NCI-H2227 treated with DMSO at 0.1 percent for 48 hours (cell line): ENCODE measurements around the gene BACE2.
A peak's percentile ranks its signal among the peaks of the same experiment; 100 is the strongest.
"Not testable (repeated sequence)": the region's sequence is repeated elsewhere in the genome, so short reads cannot be mapped to it uniquely, and the experiment has no call there.

Experiments
- DNase-seq: peaks from one replicate; lab custom pipeline; 2025; lab: John Stamatoyannopoulos, UW

The BACE2 gene

DNA sequence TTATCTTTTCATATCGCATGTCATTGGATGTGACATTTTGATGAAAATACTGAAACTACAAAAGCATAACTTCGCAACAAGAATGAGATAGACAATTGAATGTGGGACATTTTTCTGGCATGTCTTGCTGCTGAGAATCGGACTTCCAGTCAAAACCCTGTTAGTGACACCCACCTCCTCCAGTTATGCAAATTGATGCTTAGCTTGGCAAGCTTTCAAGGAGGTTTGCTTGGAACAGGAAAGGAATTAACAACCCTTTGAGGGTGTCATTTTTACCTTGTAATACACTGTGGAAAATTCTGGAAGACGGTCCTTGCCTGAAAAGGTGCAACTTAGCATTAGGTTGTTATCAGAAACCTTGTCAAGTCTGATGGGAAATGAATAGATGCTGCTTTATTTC lies 109.9 kb downstream of the BACE2 start:
- no peak for DNase-seq

DNA sequence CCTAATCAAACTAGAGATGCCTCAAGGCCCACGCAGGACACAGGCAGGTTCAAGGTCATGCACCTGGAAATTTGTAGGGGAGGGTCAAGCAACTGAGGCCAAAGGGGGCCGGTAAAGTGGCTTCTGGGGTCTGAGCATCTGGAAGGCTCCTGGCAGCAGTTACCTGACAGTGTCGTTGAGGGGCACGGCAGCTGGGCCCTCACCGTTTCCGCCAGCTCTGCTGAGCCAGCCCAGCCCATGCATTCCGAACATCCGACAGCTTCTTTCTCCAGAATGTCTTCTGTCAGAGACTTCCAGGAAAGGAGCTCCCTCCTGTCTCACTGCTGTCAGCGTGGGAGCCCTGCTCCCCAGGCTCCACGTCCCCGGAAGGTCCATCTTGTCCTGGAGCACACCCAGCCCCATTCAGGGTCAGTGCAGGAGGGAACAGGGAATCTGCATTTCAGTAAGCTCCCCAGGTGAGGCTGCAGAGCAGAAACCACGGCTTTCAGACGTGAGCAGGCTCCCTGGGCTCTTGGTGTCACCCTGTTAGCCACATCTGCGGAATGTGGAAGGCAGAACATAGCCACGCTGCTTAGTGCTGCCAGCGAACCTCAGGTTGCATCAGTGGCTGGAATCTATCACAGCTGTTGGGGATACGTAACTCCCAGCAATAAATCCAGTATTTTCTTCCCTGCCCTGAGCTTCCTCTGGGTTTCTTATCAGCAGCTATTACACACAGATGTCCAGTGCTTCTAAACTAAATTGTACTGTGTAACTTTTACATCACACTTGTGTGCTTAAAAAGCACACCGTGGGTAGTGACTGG lies 112.4 kb downstream of the BACE2 start:
- DNase-seq: no peak

DNA sequence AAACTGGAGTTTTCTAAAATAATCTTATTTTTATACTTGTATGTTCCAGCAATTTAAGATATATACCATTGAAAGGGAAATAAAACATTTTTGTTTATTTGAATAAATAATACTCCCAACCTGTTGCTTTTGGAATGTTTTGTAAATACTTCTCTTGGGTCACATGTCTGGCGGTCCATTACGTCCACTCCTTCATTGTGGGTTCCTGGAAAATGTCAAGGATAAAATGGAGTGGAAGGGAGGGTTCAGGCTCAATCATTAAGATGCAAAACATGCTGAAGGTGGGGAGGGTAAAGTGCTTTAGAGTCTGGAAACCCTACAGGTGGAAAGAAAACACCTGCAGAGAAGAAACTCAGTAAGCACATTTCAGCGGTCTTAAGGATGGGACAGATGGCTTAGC lies 114.5 kb downstream of the BACE2 start:
- no peak for DNase-seq

DNA sequence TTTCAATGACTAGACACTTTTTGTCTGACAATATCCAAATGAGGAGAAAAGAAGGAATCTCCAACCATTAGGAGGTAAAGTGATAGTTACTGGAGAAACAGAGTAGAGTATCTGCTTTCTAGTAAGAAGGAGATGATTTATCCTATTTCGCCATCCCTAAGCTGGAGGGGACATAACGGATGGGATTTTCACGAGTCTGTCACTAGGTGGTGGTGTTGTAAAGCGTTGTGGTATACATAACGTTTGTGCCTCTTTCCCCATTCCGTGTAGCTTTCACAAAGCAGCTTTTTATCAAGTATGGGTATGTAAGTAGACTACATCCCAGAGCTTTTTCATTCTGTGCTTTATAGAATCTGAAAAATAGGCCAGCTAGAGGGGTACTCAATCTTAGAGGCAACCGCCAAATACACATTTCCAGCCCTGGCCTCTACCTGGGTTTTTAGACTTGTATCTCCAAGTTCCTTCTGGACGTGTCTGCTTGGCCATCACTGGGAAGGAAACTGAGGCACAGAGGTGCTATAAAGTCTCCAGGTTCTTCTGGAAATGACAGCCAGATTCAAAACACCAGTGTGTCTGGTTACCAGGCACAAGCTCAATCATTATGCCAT lies 115.4 kb downstream of the BACE2 start:
- DNase-seq: peak; percentile 66

DNA sequence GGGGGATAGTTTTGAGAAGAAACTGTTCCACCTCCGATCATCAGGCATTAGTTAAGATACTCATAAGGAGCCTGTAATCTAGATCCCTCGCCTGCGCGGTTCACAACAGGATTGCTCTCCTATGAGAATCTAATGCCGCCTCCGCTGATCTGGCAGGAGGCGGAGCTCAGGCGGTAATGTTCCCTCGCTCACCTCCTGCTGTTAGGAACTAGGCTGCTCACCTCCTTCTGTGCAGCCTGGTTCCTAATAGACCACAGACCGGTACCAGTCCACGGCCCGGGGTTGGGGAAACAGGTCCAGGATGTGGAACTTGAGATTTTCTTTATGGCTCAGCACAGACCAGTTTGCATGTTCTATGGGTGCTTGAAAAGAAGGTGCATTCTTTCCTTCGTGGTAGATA lies 121.5 kb downstream of the BACE2 start:
- DNase-seq: peak; percentile 12

DNA sequence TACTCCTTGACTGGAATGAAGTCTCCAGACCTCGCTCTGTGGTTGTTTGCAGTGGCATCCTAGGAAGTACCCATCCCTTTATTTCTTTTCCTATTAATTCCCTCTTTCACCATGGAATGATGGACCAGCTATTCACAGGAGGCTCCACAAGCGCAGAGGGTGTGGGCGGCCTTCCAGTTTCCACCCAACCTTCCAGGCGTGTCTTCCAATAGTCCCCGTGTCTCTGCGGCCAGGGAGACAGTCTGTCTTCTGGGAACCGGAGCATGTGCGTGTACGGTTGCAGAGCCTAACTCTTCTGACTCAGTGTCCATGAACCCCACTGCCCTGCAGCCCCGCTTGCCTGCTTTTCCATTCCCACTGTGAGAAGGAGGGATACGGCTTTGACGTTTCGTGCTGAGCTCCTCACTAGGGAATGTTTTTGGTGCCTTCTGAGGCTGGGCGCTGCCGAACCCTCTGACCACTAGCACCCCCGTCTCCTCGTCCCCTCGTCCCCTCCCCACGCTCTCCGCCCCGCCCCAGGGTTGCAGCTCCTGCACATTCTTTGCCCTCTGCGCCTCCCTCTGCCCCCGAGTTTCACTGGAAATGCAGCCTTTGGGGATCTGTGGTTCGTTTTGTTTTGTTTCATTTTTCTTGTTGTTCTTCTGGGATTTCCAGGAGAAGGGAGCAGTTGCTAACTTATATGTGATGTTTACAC lies 122.3 kb downstream of the BACE2 start:
- DNase-seq: no peak

DNA sequence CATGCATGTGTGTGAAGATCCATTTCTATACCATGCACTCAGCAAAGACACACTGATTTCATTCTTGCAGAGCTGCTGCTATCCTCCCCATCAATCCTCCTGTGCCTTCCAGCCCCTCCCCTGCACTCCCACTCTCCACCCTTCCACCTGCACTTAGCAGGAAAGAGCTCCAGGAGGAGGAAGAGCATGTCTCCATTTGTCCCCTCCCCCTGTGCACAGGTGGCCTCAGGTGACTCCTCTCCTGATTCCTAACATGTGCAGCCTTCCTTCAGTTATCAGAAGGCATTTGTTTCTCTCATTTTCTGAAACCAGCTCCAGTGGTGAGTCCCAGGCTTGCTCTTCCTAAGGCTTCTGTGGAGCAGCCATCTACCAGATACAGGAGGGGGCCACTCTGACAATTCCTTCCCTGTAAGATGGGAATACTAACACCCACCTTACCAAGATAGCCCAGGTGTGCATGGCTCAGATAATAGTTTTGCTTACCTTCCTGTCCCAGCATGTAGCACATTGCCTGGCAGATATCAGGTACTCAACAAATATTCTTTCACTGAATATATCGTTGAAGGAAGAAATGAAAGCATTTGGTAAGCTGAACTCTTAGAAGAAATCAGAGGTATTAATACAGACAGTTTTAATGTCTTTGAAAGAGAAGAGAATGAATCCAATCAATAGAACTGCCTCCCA lies 126.7 kb downstream of the BACE2 start:
- no peak for DNase-seq

DNA sequence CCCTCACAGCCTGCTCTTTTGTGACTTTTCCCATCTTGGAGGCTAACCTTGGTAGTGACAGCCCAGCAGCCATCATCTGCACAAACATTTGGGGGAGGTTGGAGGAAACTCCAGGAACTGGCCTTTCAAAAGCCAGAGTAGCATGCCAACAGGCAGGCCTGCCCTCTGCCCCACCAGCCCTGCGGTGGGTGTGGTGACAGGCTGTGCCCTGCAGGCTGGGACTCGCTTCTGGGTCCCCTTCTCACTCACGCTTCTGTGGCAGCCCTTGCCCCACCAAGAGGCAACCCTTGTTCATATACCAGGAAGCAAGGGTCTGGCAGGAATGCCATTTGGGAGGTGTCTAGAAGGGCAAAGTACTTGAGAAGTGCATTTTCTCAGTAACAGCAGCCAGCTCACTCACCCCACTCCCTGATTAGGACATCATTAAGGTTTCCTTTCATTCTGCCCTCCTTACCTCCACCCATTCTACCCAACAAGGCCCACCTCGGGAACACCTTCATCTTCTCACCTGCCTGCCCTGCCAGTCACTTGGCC lies 127.8 kb downstream of the BACE2 start:
- DNase-seq: no peak

DNA sequence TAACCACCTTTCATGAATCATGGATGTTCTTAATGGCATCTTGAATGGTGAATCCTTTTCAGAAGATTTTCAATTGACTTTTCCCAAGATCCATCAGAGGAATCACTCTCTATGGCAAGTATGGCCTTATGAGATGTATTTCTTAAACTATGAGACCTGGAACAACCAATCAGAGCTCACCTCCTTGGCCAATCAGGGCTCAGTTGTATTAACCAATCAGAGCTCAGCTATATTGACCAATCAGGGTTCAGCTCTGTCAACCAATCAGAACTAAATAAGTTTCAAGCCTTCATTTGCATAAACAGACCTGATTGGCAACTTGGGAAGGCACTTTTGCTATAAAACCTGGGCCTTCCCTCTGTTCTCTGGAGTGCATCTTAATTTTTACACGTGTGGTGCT lies 135.0 kb downstream of the BACE2 start:
- no peak for DNase-seq

DNA sequence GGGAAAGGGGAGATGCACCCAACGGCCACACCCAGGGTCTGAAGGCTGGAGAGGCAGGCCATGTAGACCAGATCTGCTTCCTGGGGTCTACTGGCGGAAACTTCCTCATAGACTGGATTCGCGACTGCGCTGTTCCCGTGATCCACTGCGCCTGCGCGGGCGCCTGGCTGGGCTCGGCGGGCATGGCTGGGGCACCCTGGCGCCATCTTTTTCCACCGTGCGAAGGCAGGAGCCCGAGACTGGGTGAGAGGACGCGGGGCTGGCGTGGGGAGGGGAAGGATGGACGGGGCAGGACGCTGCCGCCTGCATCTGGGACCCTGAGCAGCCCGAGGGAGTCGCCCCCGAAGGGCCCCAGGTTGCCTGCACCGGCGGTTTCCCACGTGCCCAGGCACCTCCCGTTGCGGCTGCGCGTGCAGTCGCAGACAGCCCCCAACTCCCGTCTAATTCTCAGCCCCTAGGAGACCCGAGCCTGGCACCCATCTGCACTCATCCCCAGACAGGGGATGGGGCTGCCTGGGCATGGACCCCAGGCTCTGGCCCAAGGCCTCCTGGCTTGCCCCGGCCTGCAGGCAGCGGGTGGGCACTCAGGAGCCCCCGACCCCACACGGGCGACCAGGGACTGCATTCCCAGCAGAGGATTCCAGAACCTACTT lies 136.2 kb downstream of the BACE2 start:
- DNase-seq: no peak

DNA sequence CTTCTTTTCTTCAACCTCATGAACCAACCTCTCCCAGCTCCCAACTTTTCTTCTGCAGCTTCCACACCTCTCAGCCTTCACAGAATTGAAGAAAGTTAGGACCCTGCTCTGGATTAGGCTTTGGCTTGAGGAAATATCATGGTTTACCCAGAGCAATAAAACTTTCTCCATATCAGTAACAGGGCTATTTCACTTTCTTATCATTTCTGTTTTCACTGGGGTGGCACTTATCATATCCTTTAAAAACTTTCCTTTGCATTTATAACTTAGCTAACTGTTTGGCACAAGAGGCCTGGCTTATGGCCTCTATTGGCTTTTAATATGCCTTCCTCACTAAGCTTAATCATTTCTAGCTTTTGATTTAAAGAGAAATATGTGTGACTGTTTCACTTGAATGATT lies 139.3 kb downstream of the BACE2 start:
- no peak for DNase-seq

DNA sequence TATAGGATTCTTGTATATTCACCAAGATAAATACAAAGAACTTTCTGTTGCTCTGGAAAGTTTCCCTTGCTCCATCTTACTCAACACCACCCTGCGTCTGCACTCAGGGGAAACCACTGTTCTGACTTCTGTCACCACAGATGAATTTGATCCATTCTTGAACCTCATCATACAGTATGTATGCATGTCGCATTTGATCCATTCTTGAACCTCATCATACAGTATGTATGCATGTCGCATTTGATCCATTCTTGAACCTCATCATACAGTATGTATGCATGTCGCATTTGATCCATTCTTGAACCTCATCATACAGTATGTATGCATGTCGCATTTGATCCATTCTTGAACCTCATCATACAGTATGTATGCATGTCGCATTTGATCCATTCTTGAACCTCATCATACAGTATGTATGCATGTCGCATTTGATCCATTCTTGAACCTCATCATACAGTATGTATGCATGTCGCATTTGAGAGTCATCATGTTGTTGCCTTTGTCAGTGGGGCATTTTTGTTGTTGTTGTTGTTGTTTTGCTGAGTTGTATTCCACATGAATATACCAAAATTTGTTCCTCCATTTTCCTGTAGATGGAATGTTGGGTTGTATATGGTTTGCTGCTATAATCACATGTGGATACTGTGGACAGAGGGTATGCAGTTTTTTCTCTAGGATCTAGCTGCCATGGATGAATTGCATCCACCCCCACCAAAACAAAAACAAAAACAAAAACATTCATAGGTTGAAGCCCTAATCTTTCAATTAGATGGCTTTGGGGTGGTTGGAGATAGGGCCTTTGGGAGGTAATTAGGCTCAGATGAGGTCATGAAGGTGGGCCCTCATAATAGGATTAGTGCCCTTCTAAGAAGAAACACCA lies 145.6 kb downstream of the BACE2 start:
- DNase-seq: not testable (repeated sequence)

DNA sequence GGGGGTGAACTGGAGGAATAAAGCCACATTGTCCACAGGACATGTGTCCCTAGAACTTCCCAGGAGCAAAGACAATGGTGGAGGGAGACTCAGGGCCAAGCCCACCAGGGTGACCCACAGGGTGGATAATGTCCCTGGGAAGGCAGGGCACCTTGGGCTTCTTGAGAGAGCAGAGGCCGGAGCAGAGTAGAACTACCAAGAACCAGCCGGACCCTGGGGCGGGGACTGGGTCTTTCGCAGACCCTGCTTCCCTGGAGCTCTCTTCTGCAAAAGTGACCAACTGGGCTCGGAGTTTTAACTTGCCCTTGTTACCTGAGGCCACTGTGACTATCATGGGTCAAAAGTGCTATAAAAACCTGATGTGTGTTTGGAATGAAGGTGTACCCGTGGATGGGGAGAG lies 147.8 kb downstream of the BACE2 start:
- no peak for DNase-seq

DNA sequence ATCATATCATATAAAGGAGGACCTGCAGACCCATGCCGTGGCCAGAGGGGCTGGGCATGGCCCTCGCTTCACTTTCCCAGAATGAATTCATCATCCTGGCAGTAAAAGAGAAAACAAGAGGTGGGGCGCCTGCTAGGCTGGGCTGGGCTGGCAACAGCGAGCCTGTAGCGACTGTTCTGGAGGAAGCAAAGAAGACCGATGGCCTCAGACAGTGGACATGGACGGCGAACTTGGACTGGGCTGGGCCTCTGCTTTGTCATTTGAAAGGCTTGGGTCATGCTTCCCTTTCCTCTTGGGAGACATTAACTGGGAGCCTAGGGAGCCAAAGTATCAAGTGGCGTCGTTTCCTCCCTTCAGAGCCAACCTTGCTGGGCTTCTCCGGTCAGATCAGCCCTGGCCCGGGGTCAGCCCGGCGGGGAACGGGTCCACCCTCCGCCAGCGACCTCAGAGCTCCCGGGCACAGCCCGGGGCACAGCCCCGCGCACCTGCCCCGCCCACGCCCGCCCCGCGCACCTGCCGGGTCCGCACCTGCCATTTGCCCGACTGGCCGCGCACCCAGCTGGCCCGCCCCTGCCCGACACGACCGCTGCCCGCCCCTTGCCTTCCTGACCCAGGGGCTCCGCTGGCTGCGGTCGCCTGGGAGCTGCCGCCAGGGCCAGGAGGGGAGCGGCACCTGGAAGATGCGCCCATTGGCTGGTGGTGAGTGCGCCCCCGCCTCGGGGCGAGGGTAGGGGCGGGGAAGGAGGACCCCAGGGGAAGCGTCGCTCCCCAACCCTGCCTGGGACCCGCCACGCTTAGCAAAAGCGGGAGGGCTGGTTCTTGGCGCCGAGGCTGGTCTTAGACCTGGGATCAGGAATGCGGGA lies 148.5 kb downstream of the BACE2 start, which contains the start of gene FAM3B:
Gene FAM3B, plus strand, starts transcription at position 602 of the 863 bp plus-strand sequence. Its CDS starts 79 bp downstream, at position 681.
- DNase-seq: peak; percentile 2

DNA sequence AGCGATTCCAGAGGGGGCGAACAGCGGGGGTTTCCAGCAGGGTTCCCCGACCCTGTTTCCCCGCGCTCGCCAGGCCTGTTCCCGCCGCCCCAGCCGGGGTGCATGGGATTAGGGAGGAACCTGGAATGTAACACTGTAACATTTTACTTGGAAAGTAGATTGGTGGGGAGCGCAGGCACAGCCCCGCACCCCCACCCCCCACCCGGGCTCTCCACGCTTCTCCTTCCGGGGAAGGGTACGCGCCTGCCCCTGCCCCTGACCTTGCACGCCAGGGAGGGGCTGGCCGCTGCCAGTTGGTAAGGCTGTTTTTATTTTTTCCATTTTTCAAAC lies 149.1 kb downstream of the BACE2 start:
- DNase-seq: no peak

DNA sequence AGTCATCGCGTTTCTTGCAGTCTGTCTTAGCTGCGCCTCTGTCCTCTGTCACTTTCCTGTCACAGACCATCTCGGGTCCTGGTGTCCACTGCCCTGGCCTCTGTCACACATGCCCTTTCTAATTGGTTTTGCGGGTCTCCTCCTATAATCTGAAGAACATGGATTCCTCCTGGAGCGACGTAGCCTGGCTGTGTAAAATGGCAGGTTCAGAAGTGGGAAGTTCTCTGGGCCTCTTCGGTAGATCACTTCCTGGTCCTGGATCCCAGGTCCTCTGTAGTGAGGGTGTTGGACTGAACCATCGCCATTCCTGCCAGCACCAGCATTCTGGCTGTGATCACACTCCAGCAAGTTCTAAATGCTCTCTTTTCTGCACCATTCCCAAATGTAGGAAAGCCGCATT lies 149.5 kb downstream of the BACE2 start:
- DNase-seq: no peak

DNA sequence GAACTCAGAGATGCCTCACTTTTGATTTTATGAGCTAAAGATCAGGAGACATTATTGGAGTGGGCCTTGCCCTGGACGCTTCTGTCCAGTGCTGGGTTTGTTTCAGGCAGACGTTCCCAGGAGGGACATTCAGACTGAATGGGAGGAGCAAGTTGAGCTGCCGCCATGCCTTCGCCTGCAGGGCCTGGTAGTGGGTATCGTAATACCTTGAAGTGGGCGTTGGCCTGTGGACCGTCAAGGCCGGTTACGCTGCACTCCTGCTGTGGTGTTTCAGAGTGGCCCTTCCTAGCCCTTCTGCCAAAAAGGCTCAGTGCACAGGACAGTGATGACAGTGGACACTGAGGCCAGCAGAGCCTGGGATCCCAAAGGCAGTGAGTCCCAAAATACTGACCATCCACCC lies 150.3 kb downstream of the BACE2 start:
- DNase-seq: no peak

DNA sequence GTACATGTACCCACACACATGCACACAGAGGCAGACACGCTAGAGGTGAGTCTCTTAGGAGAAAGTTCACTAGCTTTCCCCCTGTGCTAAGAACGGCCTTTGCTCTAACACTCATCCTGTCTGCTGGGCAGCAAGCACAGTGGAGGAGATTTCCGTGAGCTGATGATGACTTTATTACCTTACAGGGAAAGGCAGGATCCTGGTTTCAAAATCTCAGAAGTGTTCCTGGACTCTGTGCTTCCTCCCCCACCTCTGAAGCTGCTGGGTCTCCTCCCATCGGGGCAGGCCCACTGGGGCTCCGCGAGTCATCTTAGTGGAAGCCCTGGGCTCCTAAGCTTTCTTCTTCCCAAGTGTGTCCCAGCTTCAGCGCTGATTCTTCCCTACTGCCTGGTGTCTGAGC lies 151.3 kb downstream of the BACE2 start:
- no peak for DNase-seq

DNA sequence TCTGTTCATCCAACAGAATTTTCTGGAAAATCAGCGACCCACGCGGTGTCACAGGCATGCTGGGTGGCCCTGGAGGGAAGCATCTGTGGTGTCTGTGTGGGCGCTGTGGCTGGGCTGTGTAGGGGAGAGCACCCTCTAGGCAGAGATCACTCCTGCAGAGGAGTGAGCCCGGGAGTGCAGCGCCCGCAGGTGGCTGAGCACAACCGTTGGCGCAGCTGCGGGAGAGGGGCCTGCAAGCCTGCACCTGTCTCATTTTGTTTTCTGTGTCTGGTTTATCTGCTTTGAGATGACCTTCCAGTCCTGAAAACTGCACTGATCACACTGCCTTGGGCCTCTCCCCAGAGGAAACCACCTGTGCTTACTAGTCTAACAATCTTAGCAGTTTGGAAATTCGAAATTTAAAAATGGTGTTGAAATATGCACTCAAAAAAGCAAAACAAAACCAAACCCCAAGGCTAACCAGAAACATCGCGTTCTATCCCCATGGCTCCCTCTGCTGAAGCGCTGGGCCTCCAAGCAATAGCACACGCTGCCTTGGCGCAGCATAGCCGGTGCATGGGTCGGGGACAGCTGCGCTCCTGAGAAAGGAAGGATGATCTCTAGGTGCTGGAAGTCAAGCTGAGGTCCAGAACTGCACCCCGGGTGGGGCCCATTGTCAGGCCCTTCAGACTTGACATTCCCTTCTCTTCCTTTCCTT lies 153.4 kb downstream of the BACE2 start:
- no peak for DNase-seq
